HG03025 (cell line): Measurements from ENCODE around the gene COQ5.
"Not testable (repeated sequence)": the region's sequence is repeated elsewhere in the genome, so short reads cannot be mapped to it uniquely, and the experiment has no call there.

Experiments used
- ATAC-seq: cut with Tn5 transposase; IDR thresholded peaks from one replicate; pipeline ENCODE4 v1.9.1; 2021; ENCODE audit warnings: mild to moderate bottlenecking, moderate library complexity; ENCODE audit not compliant: unreplicated experiment, low FRiP score

The COQ5 gene

GRCh38 chr12:120528861-120529525 lies at the start of gene COQ5:
Gene COQ5 (minus strand): TSS chr12:120529158. CDS start chr12:120529141, 17 bp downstream.
- ATAC-seq = peak; percentile 60

DNA sequence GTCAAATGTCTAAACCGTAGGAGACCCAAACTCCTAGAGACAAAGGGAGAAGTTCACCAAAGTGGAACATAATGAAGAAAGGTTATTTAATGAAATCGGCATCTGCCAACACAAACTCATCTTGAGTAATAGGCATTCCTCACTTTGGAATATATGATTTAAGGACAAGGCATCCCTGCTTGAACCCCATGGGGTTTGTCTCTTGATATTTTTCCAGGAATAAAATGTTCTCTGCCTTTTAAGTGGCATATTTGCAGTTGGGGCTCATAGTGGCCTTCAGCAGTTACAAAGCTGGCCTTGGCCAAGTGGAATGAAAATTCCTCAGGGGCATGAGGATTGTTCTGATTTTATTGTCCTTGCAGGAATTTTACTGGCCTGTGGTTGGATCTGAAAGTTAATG lies 45.1 kb upstream of the COQ5 start:
- no peak for ATAC-seq

DNA sequence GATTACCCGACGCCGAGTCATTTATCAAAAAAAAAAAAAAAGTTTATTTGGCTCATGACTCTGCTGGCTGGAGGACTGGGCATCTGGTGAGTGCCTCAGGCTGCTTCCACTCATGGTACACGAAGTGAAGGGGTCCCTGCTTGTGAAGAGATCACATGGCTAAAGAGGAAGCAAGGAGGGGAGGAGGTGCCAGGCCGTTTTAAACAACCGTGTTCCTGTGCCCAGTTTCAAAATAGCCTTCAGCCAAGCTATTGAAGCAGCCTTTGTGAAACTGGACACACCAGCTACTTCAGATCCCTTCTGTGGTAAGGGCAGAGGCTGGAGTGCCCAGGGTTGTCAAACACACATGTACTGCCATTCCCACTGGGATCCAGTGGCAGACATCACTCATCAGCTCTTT lies 44.6 kb upstream of the COQ5 start:
- no peak for ATAC-seq

DNA sequence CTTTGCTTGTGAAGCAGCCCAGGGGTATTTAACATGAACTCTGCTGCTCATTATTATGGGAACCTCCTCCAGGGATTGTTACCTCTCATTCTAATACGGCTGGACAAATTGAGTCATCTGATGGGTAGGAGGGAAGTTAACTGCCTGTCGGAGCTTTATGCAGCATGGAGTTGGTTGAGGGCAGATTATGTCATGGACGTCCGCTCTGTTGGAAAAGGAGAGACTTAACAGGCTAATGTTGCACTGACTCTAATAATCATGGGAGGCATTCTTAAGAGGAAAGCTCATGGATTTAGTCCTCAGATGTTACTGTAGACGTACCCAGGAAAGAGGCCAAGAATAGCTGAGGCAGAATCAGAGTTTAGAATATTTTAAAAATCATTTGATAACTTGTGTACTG lies 42.3 kb upstream of the COQ5 start:
- no peak for ATAC-seq

- ATAC-seq = no peak
Observed at GRCh38 chr12:120563495-120563894, 34.5 kb upstream of the COQ5 start.

- no peak for ATAC-seq
Observed at GRCh38 chr12:120562906-120563305, 33.9 kb upstream of the COQ5 start.

GRCh38 chr12:120557589-120557988 lies 28.6 kb upstream of the COQ5 start:
- ATAC-seq = no peak

GRCh38 chr12:120554678-120555077 lies 25.7 kb upstream of the COQ5 start:
- ATAC-seq = no peak

DNA sequence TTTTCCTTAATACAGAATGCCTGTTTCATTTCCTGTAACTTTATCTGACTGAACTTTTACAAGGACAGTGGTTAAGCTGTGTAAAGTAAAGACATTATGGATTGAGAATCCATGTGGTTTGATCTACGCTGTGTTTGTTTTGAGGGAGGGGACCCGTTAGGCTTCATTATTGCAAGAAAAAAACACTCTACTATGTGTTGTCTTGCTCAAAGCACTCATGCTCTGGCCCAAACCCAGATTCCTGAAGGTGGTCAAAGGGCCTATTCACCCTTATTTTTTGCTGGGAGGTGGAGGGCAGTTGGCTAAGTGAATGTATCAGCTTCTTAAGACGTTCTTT lies 17.1 kb upstream of the COQ5 start:
- ATAC-seq = no peak

DNA sequence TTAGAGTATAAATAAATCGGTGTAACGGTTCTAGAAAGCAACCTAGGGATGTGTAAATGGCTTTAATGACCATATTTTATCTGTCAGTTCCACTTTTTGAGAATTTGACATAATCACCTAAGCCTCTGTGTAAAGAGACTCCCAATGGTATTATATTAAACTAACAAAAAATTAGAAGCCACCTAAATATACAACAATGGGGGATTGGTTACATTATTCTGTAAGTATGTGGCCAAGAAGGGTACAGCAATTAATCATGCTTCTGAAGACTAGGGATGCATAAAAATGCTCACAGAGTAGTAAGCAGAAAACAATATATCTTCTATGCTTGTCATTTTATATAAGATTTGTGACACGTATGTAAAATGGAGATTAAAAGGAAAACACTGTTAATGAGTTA lies 15.7 kb upstream of the COQ5 start:
- ATAC-seq = no peak

GRCh38 chr12:120542166-120542565 lies 13.2 kb upstream of the COQ5 start:
- ATAC-seq = no peak

DNA sequence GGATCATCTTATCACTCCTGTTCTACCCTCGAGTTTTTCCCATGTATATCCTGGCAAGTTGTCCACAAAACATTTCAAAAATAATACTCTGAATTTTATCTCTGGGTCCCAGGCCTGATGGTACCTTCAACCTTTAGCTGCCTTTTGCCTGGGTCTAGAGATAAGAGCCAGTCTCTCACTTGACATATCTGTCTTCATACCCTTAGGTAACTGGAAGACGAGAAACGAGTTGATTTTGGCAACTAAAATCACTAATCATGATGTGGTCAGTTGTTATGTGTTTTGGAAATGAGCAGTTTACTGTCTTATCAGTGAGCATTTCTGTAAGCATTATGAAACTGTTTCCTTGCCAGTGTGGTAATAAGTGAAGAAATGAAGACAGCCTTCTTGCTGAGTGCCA lies 11.5 kb upstream of the COQ5 start:
- ATAC-seq = no peak

DNA sequence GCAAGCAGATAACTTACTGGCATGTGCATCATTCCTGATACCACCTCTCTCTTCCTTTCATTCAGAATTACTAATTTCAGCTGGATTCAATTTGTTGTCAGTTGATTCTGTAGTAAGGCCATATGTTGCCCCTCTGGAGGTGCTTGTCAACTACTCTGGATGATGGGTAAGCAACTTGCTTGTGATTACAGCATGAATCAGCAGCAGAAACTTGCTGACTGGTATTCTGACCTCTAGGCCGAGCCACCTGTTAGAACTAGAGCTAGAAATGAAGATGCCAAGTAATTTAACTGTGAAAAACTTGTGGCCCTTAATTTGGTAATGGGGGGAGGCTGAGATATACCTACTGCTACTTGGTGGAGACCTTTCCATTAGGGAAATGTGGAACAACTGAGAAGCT lies 10.3 kb upstream of the COQ5 start:
- ATAC-seq = no peak

DNA sequence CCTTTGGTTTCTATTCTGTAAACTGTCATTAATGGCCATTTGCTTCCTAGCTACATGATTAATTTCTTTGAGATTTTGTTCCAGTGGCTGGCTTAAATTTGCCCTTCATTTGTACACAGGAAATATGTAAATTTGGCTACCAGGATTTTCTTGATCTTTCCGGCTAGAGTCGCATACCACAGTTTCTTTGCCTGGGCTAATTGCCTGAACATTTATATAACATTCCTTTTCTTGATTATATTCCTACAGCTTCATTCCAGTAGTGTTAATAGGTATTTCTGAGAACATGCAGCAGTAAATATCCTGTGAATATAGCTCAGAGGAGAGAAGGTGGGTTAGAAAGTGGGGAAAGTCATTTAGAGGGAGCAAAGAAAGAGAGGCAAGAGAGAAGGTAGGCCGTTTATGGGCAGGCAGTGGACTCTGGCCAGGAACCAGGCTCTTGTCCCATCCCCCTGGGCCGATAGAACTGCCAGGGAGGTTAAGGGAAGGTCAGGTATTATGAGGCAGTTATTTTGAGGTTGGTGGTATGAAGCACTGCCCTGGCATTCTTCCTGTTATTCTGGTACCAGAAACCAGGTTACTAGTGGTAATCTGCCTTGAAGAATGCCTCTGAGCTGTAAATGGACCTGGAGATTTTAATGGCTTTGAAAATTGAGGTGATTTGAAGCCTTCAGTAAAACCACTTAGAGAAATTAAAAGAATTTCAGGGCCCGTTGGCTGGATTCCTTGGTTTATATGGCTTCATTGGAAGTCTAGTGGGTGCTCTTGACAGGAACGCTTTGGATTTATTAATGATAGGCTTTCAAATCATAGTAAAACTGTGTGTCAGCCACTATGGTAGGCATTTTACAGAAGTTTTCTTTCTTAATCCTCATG lies 9.6 kb upstream of the COQ5 start:
- no peak for ATAC-seq

- no peak for ATAC-seq
Observed at GRCh38 chr12:120537856-120538220, 8.9 kb upstream of the COQ5 start.

- no peak for ATAC-seq
Observed at GRCh38 chr12:120536064-120536791, 7.3 kb upstream of the COQ5 start.

DNA sequence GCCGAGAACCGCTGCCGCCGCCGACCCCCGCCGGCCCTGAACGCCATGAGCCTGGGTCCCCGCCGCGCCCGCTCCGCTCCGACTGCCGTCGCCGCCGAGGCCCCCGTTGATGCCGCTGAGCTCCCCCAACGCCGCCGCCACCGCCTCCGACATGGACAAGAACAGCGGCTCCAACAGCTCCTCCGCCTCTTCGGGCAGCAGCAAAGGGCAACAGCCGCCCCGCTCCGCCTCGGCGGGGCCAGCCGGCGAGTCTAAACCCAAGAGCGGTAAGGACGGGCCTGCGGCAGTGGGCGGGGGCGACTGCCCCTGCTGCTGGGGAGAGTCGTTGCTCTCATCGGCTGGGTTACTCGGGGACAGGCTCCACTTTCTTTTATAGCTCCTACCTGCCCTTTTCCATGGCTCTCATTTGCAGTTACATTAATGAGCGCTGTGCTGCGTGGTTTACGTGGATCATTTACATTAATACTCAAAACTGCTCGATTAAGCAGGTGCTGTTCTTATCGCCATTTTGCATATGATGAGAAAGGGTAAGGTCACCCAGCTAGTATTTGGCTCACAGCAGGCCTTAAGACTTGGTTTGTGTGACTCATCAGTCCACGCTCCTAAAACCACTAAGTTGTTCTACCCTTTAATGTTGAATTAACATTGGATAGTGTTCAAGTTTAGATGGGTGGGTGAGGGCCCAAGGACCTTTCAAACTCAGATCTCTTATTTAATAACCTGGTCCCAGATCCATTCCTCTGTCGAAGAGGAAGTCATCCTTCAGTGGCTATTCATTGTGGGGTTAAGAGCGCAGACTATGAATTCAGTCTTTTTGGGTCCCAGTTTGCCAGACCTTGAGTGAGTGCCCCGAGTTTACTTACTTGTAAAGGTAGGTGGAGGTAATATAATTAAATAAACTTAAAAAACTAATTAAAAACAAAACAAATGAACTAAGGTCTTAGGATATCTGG lies 6.0 kb upstream of the COQ5 start:
- ATAC-seq = no peak

GRCh38 chr12:120534203-120534702 lies 5.3 kb upstream of the COQ5 start, which contains the start of gene RNF10:
Gene RNF10 (plus strand): TSS chr12:120534356. CDS start chr12:120534812, 456 bp downstream.
- ATAC-seq = no peak

- no peak for ATAC-seq
Observed at GRCh38 chr12:120532701-120533238, 3.8 kb upstream of the COQ5 start.

GRCh38 chr12:120530418-120530761 lies 1.4 kb upstream of the COQ5 start:
- not testable (repeated sequence) for ATAC-seq
